RWPE2 (cell line): ENCODE measurements around the gene SUMF1.

Experiments
- ATAC-seq: fragments of 200-7000 bp; cut with Tn5 transposase; 3 replicates; pipeline ENCODE4 v1.9.1; 2021; ENCODE audit warnings: low read depth
- DNase-seq: peaks from one replicate; pipeline ENCODE4 v3.0.0-alpha.2; 2020; ENCODE audit warnings: low spot score
- H3K27ac ChIP-seq: fragments of 450-650 bp; 2 replicates; pipeline ENCODE4 v1.5.1; 2017; ENCODE audit warnings: mild to moderate bottlenecking; ENCODE audit not compliant: poor library complexity, severe bottlenecking
- H3K27me3 ChIP-seq: fragments of 250-450 bp; sonication (Bioruptor Pico); 2 replicates; pipeline ENCODE4 v1.5.1; 2021; ENCODE audit warnings: mild to moderate bottlenecking, moderate library complexity; ENCODE audit not compliant: insufficient read depth, poor library complexity, severe bottlenecking
- H3K36me3 ChIP-seq: fragments of 250-450 bp; sonication (Bioruptor Pico); 2 replicates; pipeline ENCODE4 v1.5.1; 2020; ENCODE audit warnings: low read depth, mild to moderate bottlenecking, moderate library complexity
- H3K4me1 ChIP-seq: fragments of 250-450 bp; sonication (Bioruptor Pico); 2 replicates; pipeline ENCODE4 v1.5.1; 2021; ENCODE audit warnings: mild to moderate bottlenecking, moderate library complexity; ENCODE audit not compliant: insufficient read depth, poor library complexity, severe bottlenecking
- H3K4me3 ChIP-seq: fragments of 250-450 bp; sonication (Bioruptor Pico); 2 replicates; pipeline ENCODE4 v1.5.1; 2021; ENCODE audit warnings: mild to moderate bottlenecking, moderate library complexity; ENCODE audit not compliant: severe bottlenecking
- H3K9me3 ChIP-seq: fragments of 250-450 bp; sonication (Bioruptor Pico); 2 replicates; pipeline ENCODE4 v1.5.1; 2021; ENCODE audit warnings: mild to moderate bottlenecking, moderate library complexity; ENCODE audit not compliant: severe bottlenecking
- CTCF ChIP-seq: fragments of 450-650 bp; IDR thresholded peaks from one replicate; pipeline ENCODE4 v1.5.1; 2017; ENCODE audit warnings: mild to moderate bottlenecking, moderate library complexity; ENCODE audit not compliant: poor library complexity, severe bottlenecking

The SUMF1 gene

GRCh38 chr3:4512895-4513616, 46.0 kb upstream of the SUMF1 start:
- TF ChIP-seq CTCF: no peak
- Histone ChIP-seq H3K4me3 (no peak overlapping the region), H3K36me3 (no peaks in the 10 kb centered on the region), H3K4me1 (no peaks in the 10 kb centered on the region), H3K27ac (no peak overlapping the region), H3K27me3 (no peaks in the 10 kb centered on the region), H3K9me3 (no peaks in the 10 kb centered on the region)
- DNase-seq (no peak), ATAC-seq (no peak)

- no peak overlapping the region for H3K4me3 ChIP-seq
Observed at GRCh38 chr3:4511491-4512262, 44.6 kb upstream of the SUMF1 start.

DNA sequence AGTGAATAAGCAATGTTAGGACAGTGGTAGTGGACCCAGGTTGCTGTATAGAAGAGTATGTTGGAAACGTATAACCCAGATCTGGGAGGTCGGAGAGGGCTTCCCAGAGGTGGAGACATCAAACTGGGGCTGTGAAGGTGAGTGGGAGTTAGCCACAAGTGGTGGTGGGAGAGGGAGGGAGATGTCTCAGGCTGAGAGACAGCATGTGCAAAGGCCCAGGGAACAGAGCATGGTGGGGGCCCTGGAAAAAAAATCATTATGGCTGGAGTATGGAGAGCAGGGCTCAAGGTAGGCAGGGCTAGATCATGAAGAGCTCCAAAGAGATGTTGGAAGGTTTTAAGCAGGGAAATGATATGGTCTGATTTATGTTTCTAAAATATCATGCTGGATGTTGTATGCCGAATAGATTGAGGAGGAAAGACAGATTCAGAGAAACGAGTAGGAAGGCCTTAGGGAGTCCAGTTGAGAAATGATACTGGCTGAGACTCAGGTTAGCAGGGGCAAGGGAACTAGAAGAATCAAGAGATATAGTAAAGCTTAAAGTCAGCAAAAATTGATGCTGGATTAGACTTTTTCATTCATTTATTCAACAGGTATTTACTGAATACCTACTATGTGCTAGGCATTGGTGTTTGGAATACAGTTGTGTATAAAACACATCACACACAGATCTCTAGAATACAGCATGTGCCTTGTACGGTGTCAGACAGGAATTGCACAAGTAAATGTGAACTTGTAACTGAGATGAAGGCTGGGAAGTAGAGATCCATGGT, 43.1 kb upstream of the SUMF1 start:
- Histone ChIP-seq H3K9me3 (no peaks in the 10 kb centered on the region), H3K36me3 (no peaks in the 10 kb centered on the region), H3K4me1 (peaks cover under 1% of the 10 kb centered on the region), H3K27ac (no peak overlapping the region), H3K27me3 (no peaks in the 10 kb centered on the region), H3K4me3 (no peak overlapping the region)
- ATAC-seq: no peak
- TF ChIP-seq CTCF: no peak
- no peak for DNase-seq

More at GRCh38 chr3:4511491-4512262, 44.6 kb upstream of the SUMF1 start:
- no peaks in the 10 kb centered on the region for H3K4me1 ChIP-seq
- DNase-seq (no peak), ATAC-seq (no peak)
- no peaks in the 10 kb centered on the region for H3K9me3 ChIP-seq
- H3K27me3 ChIP-seq: no peaks in the 10 kb centered on the region
- TF ChIP-seq CTCF: no peak
- no peaks in the 10 kb centered on the region for H3K36me3 ChIP-seq
- no peak overlapping the region for H3K27ac ChIP-seq

DNA sequence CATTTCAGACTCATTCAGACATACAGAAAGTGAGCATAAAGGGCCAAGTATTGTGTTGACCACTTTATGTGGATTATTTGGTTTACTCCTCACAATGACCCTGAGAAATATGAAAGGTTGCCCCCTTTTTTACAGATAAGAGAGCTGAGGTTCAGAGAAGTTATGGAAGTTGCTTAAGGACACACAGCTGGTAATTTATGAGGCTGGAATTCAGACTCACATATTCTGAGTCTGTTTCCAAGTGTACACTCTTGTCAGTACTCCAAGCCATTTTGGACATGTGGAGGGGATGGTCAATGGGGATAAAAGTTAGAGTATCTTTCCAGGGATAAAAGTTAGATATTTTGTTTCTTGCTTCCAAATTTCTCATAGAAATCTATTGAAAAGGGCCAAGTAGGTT, 42.0 kb upstream of the SUMF1 start:
- no peaks in the 10 kb centered on the region for H3K27me3 ChIP-seq
- H3K36me3 ChIP-seq: no peaks in the 10 kb centered on the region
- peaks cover 9% of the 10 kb centered on the region for H3K4me1 ChIP-seq
- H3K9me3 ChIP-seq: no peaks in the 10 kb centered on the region
- H3K4me3 ChIP-seq: no peak overlapping the region
- DNase-seq: no peak
- no peak overlapping the region for H3K27ac ChIP-seq
- no peak for ATAC-seq
- TF ChIP-seq CTCF: no peak
